GM21360 (cell line): ENCODE measurements around the gene KREMEN2.

Source experiments
- ATAC-seq: cut with Tn5 transposase; IDR thresholded peaks from one replicate; pipeline ENCODE4 v1.9.1; 2021; ENCODE audit warnings: mild to moderate bottlenecking, moderate library complexity; ENCODE audit not compliant: unreplicated experiment

KREMEN2 gene

DNA sequence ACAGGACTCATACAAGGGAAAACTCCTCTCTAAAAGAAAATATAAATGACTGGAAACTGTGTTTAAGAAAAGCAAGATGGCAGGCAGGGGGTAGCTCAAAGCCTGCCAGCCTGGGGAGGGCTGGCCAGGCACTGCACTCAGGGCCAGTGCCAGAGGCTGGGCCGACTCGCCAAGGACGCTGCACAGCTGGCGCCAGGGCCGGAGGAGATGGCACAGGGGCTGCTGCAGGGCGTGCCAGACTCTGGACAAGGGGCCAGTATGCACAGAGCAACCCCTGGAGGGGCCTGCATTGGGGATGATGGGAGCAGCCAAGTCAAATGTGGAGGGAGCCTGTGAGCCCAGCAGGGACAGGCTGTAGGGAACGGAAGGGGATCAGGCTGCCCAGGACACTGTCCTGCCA lies 12.1 kb downstream of the KREMEN2 start:
- no peak for ATAC-seq

DNA sequence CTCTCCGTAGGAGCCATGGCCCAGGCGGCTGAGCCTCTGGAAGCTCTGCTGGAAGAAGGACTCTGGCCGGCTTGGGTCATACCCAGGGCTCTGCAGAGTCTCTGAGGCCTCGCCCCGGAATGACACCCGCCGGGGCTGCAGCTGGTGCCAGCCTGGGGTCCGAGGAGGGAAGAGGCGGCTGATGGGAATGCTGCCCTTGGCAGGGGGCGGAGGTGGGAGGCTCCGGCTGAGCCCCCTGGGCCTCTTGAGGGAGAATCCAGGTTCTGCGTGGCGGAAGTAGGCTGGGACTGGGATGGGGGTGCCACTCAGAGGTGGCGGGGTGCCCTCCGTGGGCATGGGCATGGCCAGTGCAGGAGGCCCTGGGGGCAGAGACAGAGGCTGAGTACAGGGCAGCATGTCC lies 12.6 kb downstream of the KREMEN2 start:
- no peak for ATAC-seq

DNA sequence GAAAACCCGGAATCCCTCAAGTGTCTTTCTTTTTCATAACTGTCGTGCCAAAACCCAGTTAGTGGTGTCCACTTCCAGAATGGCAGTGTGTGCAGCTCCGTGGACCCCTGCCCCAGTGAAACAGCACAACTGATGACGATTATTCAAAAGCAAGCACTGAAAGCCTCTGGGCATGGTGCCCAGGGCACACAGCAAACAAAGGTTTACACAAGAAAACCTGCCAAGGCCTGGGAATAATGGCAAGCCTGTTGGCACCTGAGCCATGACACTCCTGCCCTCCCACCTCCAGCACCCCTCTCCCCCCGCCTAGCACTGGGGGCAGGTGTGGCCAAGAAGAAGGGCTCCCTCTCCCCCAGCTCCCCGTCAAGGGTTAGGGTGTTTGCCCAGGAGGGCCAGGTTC lies 13.4 kb downstream of the KREMEN2 start:
- ATAC-seq: no peak

DNA sequence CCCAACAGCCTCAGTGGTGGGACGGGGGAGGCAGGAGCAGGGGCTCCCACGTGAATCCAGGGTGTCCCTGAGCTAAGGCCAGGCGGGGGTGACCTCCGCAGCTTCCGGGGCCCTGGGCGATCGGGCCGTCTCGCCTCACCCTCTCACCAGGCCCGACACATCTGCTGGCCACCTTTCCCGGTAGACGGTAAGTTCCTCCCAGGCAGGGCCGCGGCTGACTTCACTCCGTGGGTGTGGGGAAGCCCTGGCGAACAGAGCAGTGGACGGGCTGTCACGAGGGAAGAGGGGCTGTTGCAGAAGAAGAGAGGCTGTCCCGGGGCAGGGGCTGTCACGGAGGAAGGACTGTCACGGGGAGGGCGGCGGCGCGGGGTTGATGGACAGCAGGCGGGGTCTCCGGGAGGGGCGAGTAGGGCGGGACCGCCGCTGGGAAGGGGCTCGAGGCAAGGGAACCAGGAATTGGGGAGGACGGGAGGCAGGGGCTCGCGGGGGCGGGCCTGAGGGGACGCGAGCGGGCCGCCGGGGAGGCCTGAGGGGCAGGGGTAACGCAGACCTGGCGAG lies 15.7 kb downstream of the KREMEN2 start:
- peak; percentile 7 for ATAC-seq

GRCh38 chr16:2980227-2981176 lies 16.4 kb downstream of the KREMEN2 start, which contains the start of gene PKMYT1:
Gene PKMYT1 (minus strand): TSS chr16:2980446. CDS start chr16:2979657, 789 bp downstream.
- peak; percentile 50 for ATAC-seq

DNA sequence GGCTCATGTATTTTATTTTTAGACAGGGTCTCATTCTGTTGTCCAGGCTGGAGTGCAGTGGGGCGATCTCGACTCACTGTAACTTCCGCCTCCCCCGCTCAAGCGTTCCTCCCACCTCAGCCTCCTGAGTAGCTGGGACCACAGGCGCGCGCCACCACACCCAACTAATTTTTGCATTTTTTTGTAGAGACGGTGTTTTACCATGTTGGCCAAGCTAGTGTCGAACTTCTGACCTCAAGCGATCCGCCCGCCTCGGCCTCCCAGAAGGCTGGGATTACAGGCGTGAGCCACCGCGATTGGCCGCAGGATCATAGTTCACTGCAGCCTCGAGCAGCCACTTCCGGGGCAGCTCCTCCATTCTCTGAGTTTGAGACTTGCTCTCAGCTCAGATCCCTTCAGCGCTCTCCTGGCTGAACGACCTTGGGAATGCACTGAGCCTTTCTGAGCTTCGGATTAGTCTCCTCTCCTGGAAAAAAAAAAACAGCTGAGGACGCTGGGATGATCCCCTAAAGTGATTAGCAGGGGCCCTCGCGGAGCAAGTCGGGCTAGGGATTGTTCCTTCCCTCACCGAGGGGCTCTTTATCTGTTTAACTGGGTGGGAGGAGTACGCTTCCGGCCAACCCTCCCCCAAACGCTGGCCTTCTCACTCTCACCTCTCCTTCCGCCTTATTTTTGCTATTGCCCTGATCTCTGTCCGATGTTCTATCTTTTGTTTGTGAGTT lies 17.3 kb downstream of the KREMEN2 start:
- no peak for ATAC-seq

- ATAC-seq: no peak
These were observed 17.8 kb downstream of the KREMEN2 start for GRCh38 chr16:2981899-2982250.

DNA sequence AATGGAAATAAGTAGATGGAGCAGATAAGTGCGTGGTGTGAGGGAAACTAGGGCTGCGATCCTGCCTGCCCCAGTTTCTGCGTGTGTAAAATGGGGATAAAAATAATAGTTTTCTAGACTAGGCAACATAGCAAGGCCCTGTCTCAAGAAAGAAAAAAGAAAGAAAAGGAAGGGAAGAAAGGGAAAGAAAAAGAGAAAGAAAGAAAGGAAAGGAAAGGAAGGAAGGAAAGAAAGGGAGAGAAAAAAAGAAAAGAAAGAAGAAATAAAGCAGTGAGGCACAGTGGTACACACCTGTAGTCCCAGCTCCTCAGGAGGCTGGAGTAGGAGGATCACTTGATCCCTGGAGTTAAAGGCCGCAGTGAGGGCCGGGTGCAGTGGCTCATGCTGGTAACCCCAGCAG lies 18.3 kb downstream of the KREMEN2 start:
- no peak for ATAC-seq

DNA sequence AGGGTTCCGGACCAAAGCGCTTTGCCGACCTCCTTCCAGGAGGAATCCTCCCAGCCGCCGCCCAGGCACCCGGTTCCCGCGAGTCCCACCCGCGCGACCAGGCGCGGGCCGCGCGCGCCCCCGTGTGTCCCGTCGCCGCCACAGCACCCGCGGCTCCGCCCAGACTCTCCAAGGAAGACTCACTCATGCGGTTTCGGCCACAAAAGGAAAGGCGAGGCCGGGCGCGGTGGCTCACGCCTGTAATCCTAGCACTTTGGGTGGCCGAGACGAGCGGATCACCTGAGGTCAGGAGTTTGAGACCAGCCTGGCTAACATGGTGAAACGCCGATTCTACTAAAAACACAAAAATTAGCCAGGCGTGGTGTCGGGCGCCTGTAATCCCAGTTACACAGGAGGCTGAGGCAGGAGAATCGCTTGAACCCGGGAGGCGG lies 19.6 kb downstream of the KREMEN2 start:
- no peak for ATAC-seq

- ATAC-seq: no peak
These were observed 21.4 kb downstream of the KREMEN2 start for GRCh38 chr16:2985462-2985861.

- ATAC-seq: no peak
These were observed 21.8 kb downstream of the KREMEN2 start for GRCh38 chr16:2985893-2986355.

- ATAC-seq: no peak
These were observed 22.6 kb downstream of the KREMEN2 start for GRCh38 chr16:2986623-2987188.

DNA sequence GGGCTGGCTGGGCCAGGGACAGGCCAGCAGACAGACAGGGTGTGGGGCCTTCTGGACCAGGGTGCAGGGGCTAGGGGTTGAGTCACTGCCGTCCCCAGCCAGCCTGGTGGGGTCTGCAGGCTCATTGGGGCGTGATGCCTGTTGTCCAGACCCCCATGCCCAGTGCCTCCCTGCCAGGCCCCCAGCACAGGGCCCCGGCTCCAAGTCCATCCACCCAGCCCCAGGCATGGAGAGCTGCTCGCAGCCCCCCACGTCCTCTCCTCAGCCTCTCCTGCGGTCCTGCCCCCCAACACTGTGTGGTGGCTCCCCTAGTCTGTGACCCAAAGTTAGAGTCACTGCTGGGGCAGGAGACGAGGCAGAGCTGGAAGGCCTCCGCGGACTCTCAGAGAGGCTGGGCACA lies 23.2 kb downstream of the KREMEN2 start:
- no peak for ATAC-seq

DNA sequence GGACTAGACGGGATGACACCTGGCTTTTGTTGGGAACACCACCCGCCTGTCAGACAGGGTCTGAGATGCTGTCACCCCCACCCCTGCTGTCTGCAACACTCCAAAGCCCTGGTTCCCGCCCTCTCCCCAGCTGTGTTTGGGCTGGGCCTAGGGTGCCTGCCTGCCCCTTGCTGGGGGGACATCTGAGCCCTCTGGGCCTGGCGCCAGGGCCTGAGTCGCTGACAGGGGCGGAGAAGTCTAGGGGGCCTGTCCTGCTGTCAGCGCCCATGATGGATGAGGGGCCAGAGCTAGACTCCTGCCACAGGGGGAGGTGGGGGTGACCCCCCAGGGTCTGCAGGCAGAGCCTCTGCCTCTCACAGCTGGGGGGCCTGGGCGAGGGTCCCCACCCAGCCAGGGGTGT lies 23.8 kb downstream of the KREMEN2 start:
- ATAC-seq: no peak

GRCh38 chr16:2988590-2989099 lies 24.6 kb downstream of the KREMEN2 start:
- no peak for ATAC-seq

- no peak for ATAC-seq
These were observed 26.8 kb downstream of the KREMEN2 start for GRCh38 chr16:2990891-2991290.

DNA sequence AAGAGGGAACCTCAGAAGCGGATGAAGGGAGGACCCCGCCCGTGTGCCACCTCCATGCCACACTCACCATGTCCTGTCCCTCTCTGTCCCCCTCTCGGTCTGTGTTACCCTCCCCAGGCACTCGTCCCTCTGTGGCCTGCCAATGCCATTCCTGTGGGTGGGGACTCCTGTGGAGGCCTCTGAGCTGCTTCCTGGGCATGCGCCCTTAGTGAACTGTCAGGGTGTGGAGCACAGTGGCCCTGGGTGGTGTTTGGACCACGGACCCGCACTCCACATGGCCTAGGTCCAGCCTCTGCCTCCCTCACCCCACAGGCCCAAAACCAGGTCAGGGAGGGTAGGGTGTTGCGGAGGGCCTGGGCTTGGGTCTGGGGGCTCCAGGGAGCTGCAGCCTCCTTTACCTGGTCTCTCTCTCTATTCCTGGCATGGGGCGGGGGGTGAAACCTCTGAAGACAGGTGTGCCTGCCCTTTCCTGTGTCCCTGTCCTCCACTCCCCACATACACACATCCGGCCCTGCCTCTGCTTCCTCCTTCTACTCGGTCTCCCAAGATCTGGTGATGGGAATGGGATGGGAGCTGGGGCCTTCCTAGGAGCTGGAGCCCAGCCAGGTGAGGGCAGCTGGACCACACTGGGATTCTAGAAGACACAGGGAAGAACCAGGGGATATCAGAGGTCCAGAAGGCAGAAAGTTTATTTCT lies 27.6 kb downstream of the KREMEN2 start:
- no peak for ATAC-seq

- no peak for ATAC-seq
These were observed 28.5 kb downstream of the KREMEN2 start for GRCh38 chr16:2992383-2993081.

GRCh38 chr16:2996298-2996697 lies 32.2 kb downstream of the KREMEN2 start:
- no peak for ATAC-seq

- ATAC-seq: no peak
These were observed 35.9 kb downstream of the KREMEN2 start for GRCh38 chr16:2999929-3000328.
